Activated CD8-positive, alpha-beta T cell treated with anti-CD3 and anti-CD28 coated beads for 36 hours (primary cell): ENCODE data around the gene WDR90. TPM values are rescaled to one million over a fixed set of nuclear protein-coding genes. Genes with fewer than 3 reads are reported as not detected.

Experiments
- ATAC-seq: fragments of 200-7000 bp; cut with Tn5 transposase; one replicate; pipeline ENCODE4 v1.10.0; 2021; ENCODE audit warnings: mild to moderate bottlenecking, moderate library complexity
- CTCF ChIA-PET: fragments of 350-600 bp; sonication (Branson Sonifier 250); formaldehyde crosslinking; loops from one replicate; lab custom pipeline; 2021; ENCODE audit warnings: antibody characterized with exemption; lab: Charles Lee
- POLR2A ChIA-PET: fragments of 350-600 bp; sonication (Branson Sonifier 250); formaldehyde crosslinking; loops from one replicate; lab custom pipeline; 2021; ENCODE audit warnings: antibody characterized with exemption; lab: Charles Lee
- DNase-seq: peaks from one replicate; pipeline ENCODE4 v3.0.0-alpha.2; 2020
- H3K27ac Mint-ChIP-seq: one replicate; pipeline ENCODE4 v1.8.0; 2021; ENCODE audit warnings: mild to moderate bottlenecking, mixed read lengths
- H3K27me3 Mint-ChIP-seq: one replicate; pipeline ENCODE4 v1.8.0; 2021; ENCODE audit warnings: mixed read lengths
- H3K36me3 Mint-ChIP-seq: one replicate; pipeline ENCODE4 v1.8.0; 2021; ENCODE audit warnings: low read depth, mixed read lengths
- H3K4me1 Mint-ChIP-seq: one replicate; pipeline ENCODE4 v1.8.0; 2021; ENCODE audit warnings: low read depth, mixed read lengths
- H3K4me3 Mint-ChIP-seq: one replicate; pipeline ENCODE4 v1.8.0; 2021; ENCODE audit warnings: mild to moderate bottlenecking, moderate library complexity, mixed read lengths
- H3K9me3 Mint-ChIP-seq: one replicate; pipeline ENCODE4 v1.8.0; 2021; ENCODE audit warnings: mixed read lengths
- CTCF ChIP-seq: fragments of 200-600 bp; IDR thresholded peaks from one replicate; pipeline ENCODE4 v1.8.0; 2022; ENCODE audit warnings: antibody characterized with exemption, mild to moderate bottlenecking
- intact Hi-C: fragments of 100-400 bp; cut with micrococcal nuclease; formaldehyde crosslinking; loops from one replicate; pipeline ENCODE4 v1.10.0; 2022
- total RNA-seq, 2 experiments: library from RNA; stranded (reverse); gene quantifications; one replicate each; pipeline ENCODE4 v1.2.3, GENCODE V29; 2021

Gene WDR90
- total RNA-seq, 2 experiments from 2014 or later = 89.6 to 90.7 TPM

DNA sequence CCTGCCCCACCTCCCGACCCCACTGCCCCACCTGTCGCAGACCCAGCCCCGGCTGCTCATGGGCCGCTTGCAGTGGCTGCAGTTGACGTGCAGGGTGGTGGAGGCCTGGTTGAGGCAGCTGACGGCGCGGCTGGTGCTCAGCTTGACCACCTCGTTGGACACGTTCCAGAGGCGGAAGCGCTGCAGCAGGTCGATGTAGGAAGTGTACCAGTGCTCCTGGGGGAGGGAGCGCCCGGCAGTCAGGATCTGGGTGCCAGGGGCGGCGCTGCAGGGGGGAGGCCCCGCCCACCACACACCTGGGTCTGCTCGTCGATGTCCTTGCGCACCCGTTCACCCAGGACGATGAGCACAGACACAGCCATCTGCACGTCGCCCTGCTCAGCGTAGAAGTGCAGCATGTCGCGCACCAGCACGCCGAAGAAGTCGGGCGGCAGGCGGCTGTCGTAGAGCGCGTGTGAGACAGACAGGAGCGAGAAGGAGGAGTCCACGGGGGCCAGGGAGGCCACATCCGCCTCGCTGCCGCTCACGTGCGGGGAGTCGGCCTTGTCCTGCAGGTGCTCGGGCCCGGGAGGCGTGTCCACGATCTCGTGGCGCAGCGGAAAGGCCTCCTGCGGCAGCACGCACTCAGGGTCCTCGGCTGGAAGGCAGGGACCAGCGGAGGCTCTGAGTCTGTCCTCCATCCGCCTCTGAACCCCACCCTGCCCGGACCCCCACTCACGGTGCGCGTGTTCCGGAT is 36.0 kb downstream of the WDR90 start:
- POLR2A ChIA-PET = interaction anchor here (0.8 to 1.3 kb wide), 5 partner anchors 8 to 51 kb away, joined by 3 to 5 read pairs (median 4); partner anchors contain the start of gene METTL26
- H3K36me3 Mint-ChIP-seq = peaks cover 26% of the 10 kb centered on the region
- H3K4me3 Mint-ChIP-seq = no peak overlapping the region
- peaks cover 55% of the 10 kb centered on the region for H3K4me1 Mint-ChIP-seq
- H3K27ac Mint-ChIP-seq = no peak overlapping the region
- intact Hi-C loops = no loop called here
- CTCF ChIA-PET = interaction anchor here (1.2 kb wide), 1 partner anchor 10 kb away, joined by 3 read pairs; no protein-coding TSS in a partner anchor
- TF ChIP-seq CTCF = no peak
- no peaks in the 10 kb centered on the region for H3K9me3 Mint-ChIP-seq
- ATAC-seq = no peak
- DNase-seq = no peak
- no peaks in the 10 kb centered on the region for H3K27me3 Mint-ChIP-seq

DNA sequence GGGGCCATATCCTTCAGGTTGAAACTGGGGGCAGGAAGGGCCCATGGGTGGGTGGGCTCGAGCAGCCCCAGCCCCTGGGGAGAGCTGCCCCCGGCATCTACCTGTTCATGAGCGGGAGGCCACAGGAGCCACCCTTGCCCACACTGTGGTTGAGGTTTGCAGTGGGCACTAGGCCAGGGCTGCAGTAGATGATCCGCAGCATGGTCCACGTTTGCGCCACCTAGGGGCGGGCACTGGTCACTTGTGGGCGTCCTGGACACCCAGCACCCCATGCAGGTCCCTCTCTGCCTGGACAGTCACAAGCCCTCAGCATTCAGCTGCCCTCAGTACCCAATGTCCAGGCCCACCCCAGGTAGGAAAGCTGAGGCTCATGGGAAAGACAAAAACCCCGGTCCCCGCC is 36.8 kb downstream of the WDR90 start:
- ATAC-seq (no peak), DNase-seq (no peak)
- H3K27ac Mint-ChIP-seq = no peak overlapping the region
- peaks cover 56% of the 10 kb centered on the region for H3K4me1 Mint-ChIP-seq
- intact Hi-C loops = no loop called here
- CTCF ChIA-PET = interaction anchor here (0.5 to 1.2 kb wide), 3 partner anchors 9 to 55 kb away, joined by 3 read pairs; partner anchors contain the start of genes CIAO3 and RHBDL1
- POLR2A ChIA-PET = interaction anchor here (1.3 kb wide), 1 partner anchor 38 kb away, joined by 3 read pairs; no protein-coding TSS in a partner anchor
- H3K36me3 Mint-ChIP-seq = peaks cover 26% of the 10 kb centered on the region
- TF ChIP-seq CTCF = peak; percentile 40
- H3K27me3 Mint-ChIP-seq = no peaks in the 10 kb centered on the region
- H3K9me3 Mint-ChIP-seq = no peaks in the 10 kb centered on the region
- no peak overlapping the region for H3K4me3 Mint-ChIP-seq

DNA sequence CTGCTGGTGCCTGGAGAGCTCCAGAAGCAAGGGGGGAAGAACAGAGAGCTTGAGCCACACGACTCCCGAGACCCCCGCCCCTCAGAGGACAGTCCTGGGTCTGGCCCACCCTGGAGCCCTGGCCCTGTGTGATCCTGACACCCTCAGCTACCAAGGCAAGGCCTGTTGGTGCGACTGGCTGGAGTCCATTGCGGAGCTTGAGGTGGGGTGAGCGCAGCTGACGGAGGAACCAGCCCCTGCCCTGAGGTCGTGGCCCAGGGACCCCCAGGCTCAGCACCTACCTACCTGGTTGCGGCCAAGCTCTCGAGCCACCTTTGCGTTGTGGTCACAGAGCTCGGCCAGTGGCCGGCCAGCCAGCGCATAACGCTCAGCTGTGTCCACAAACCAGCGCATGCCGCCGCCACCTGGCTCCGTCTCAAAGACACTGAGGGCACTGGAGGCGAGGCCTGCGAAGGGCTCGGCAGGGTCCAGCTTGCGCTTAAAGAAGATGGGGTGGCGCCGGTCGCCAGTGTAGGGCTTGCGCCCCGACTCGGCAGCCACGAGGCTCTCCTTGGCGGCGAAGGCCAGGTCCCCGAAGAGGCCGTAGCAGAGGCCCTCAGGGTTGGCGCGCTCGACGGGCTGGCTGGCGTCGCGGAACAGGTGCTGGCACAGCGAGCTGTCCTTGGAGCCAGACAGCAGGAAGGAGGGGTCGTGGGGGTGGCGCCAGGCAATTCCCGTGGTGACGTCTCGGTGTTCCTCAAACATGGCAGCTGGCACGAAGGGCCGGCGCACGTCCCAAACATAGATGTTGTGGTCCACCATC is 37.5 kb downstream of the WDR90 start:
- TF ChIP-seq CTCF = no peak
- Mint-ChIP-seq H3K4me1 (peaks cover 52% of the 10 kb centered on the region), H3K9me3 (no peaks in the 10 kb centered on the region), H3K36me3 (peaks cover 21% of the 10 kb centered on the region), H3K4me3 (no peak overlapping the region), H3K27ac (no peak overlapping the region), H3K27me3 (no peaks in the 10 kb centered on the region)
- ChIA-PET CTCF (interaction anchor here (0.5 to 1.2 kb wide), 3 partner anchors 9 to 54 kb away, joined by 3 read pairs; partner anchors contain the start of genes CIAO3 and RHBDL1), POLR2A (interaction anchor here (1.1 to 1.3 kb wide), 2 partner anchors 20 to 39 kb away, joined by 3 read pairs; no protein-coding TSS in a partner anchor)
- intact Hi-C loops = no loop called here
- DNase-seq = no peak
- ATAC-seq = no peak

GRCh38 chr16:687499-687898 is 38.3 kb downstream of the WDR90 start:
- no peak for ATAC-seq
- Mint-ChIP-seq H3K9me3 (no peaks in the 10 kb centered on the region), H3K27me3 (no peaks in the 10 kb centered on the region), H3K27ac (no peak overlapping the region), H3K36me3 (peaks cover 15% of the 10 kb centered on the region), H3K4me1 (peaks cover 45% of the 10 kb centered on the region), H3K4me3 (no peak overlapping the region)
- TF ChIP-seq CTCF = no peak
- ChIA-PET CTCF (interaction anchor here (1.0 to 1.1 kb wide), 2 partner anchors 33 to 98 kb away, joined by 3 read pairs; no protein-coding TSS in a partner anchor), POLR2A (interaction anchor here (1.1 kb wide), 1 partner anchor 19 kb away, joined by 3 read pairs; no protein-coding TSS in a partner anchor)
- no peak for DNase-seq
- intact Hi-C loops = no loop called here
